GM21360 (cell line): Measurements from ENCODE around the gene SLC27A3.

Source experiments
- ATAC-seq: cut with Tn5 transposase; IDR thresholded peaks from one replicate; pipeline ENCODE4 v1.9.1; 2021; ENCODE audit warnings: mild to moderate bottlenecking, moderate library complexity; ENCODE audit not compliant: unreplicated experiment

SLC27A3 gene

DNA sequence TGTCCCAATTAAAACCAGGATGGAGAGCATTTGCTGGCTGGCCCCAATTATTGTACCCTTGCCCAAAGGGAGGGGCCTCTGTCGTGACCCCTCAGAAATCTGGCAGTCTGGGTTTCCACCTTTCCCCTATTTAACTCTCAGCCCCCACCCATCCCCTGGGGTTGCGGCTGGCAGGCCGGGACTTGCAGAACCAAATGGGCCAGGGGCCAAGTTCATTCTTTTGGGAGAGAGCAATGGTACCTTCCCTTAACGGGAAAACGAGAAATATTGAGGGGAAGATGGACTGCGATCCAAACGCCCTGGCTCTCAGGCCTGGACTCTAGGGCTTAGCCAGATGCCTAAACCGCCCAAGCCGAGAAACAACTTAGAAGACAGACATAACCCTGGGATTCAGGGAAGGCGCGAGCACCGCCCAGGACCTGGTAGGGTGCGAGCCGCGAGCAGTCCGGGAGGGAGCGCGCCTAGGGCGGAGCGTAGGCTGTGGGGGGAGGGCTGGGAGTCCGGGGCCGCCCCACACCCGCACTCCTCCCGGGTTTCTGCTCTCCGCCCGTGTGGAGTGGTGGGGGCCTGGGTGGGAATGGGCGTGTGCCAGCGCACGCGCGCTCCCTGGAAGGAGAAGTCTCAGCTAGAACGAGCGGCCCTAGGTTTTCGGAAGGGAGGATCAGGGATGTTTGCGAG is at the start of gene SLC27A3:
Gene SLC27A3 (plus strand): TSS at position 628 of the 678 bp plus-strand sequence. CDS start 91 bp downstream, outside the sequence.
- ATAC-seq = no peak

DNA sequence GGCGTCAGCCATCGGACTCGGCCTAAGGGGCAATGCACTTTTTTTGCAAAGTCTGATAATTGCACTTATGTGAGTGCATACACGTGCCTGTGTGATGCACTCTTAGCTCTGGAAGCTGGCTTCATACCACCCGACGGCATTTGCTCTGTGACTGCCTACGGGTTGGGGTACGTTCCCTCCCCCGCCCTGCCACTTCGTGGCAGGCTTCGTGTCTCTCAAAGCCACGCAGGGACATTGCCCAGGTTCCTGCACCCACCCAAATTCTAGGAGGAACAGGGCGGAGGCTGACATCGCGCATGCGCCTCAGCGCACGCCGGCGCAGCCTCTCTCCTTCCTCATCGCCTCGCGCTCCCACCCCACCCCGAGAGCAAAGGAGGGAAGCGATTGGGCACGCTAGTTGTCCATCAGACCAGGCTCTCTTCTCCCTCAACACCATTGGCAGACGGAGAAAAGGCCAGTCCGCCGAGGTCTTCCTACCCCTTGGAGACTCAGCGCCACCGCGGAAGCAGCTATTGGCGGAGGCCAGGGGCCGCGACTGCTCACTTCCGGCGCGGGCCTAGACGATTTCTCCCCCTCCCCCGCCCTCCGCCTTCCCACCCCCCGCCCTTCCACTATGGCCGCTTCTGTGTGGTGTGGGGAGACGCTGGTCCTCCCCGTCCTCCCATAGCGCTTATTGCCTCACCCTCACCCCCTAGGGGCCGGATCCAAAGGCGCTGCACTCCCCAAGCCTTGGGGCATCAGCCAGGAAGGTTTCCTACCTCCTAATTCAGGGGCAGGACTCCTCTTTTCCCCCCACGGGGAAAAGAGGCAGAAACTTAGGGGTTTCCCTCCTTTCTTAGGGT is 47.5 kb upstream of the SLC27A3 start, which contains the start of gene INTS3:
Gene INTS3 (plus strand): TSS at position 588 of the 842 bp plus-strand sequence. CDS start 585 bp downstream, outside the sequence.
- peak; percentile 84 for ATAC-seq

- no peak for ATAC-seq
These were observed 46.7 kb upstream of the SLC27A3 start for GRCh38 chr1:153728305-153729066.

- ATAC-seq = no peak
These were observed 44.7 kb upstream of the SLC27A3 start for GRCh38 chr1:153730468-153730988.

DNA sequence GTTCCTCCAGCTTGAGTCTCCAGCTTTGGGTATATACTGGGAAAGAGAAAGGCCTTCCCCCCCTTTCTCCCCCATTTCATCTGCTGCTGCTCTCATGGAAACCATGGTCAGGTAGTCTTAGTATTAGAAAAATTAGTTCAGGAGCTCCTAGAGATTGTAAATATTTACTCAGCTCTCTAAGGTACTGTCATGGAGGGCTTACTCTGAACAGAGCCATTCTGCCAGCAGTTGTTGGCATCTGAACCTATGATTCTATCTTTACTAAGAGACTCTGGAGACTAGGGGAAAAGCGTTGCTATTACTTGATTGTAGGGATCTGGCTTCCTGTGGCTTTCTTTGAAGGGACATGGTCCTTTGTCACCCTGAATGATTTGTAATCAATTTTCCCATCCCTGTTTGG is 41.2 kb upstream of the SLC27A3 start:
- ATAC-seq = no peak

GRCh38 chr1:153734396-153735089 is 40.7 kb upstream of the SLC27A3 start:
- no peak for ATAC-seq

GRCh38 chr1:153735090-153735420 is 40.2 kb upstream of the SLC27A3 start:
- no peak for ATAC-seq

- no peak for ATAC-seq
These were observed 33.2 kb upstream of the SLC27A3 start for GRCh38 chr1:153741986-153742385.

GRCh38 chr1:153742411-153743142 is 32.6 kb upstream of the SLC27A3 start:
- no peak for ATAC-seq

GRCh38 chr1:153745417-153745816 is 29.8 kb upstream of the SLC27A3 start:
- no peak for ATAC-seq

DNA sequence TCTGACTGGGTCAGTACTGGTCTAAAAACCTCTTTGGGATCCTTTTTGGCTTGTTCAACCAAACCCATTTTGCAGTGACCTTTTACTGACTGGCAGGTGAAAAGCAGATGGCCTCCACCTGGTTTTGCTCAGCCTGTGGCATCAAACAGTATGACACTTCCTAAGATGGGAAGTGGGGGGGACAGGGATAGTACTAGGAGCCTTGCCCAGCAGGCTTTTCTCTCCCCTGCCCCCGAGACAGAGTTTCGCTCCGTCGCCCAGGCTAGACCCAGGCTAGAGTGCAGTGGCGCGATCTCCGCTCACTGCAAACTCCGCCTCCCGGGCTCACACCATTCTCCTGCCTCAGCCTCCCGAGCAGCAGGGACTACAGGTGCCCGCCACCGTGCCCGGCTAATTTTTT is 29.0 kb upstream of the SLC27A3 start:
- no peak for ATAC-seq

GRCh38 chr1:153748903-153749302 is 26.3 kb upstream of the SLC27A3 start:
- ATAC-seq = no peak

- ATAC-seq = peak; percentile 77
These were observed 25.7 kb upstream of the SLC27A3 start for GRCh38 chr1:153749408-153750005.

GRCh38 chr1:153750026-153750995 is 24.9 kb upstream of the SLC27A3 start:
- no peak for ATAC-seq

DNA sequence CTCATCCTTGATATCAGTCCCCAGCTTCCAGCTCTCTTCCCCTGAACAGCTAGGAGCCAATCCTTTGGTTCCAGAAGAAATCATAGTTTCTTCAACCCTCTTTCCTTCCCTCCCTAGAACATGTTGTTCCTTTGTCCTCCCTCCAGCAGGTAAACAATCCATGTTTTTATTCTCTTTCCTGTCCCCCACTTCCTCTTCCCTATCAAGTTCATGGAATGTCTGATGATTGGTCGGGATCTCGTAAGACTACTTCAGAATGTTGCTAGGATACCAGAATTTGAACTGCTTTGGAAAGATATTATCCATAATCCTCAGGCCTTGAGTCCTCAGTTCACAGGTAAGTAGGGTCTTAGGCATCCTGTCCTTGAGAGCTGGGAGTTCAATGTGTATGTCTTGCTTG is 23.1 kb upstream of the SLC27A3 start:
- ATAC-seq = no peak

GRCh38 chr1:153752571-153753195 is 22.5 kb upstream of the SLC27A3 start:
- ATAC-seq = no peak

GRCh38 chr1:153754266-153754665 is 20.9 kb upstream of the SLC27A3 start:
- no peak for ATAC-seq

DNA sequence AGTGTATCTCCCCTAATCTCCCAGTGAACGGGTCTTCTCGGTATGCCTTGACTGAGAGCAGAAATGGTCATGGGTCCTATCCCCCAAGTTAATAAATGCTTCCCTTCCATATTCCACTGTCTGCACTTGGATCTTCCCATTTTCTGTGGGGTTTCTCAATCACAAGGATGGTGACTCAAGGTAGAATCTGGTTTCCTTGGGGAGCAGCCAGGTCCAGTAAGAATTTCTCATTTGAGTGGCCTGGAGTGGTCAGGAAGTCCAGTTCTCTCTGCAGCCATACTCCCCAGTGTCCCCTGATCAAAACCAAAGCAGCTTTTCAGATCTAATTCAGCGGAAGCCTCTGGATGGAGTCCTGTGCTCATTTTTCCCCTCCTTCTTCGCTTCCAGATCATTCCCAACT is 14.8 kb upstream of the SLC27A3 start:
- ATAC-seq = no peak
